ENCODE data around the gene RFX4. TPM values are rescaled to one million over a fixed set of nuclear protein-coding genes. Genes with fewer than 3 reads are reported as not detected.

RFX4 gene
- total and polyA plus RNA-seq, 9 of the 15 experiments (the other 6 are each of a cell fraction or from before 2014, with no cell fraction given) = not detected

DNA sequence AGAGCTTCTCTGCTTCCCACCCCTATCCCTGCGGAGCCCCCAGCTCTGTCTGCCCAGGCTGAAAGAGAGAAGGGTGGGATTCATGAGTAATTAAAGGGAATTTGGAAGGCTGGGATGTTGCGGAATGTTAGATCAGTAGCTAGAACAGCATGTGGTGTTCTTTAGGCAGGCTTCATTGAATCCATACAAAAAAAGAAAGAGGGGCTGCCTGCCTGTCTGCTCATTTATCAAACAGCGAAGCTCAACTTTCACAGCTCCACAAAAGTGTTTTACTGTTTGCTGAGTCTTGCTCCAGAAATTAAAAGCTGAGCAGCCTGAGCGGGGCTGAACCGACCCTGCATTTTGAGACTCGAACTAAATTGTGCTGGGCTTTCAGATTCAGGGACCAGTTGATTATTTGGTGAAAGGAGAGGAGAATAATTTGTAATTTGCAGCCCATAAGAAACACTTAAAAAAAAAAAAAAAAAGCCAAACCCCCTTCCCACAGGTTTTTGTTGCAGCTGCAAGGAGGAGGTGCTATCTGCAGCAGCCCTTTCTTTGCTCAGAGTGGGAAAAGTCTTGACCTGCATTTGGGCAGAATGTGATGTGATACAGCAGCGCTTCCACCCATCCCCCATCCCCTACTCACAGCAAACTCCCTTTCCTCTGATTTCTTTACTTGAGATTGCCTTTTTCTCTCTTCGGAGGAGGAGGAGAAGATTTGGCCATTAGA is 89.7 kb downstream of the RFX4 start (continued):
- TF ChIP-seq ZNF444 (CRISPR knock-in tag; IDR thresholded peaks at IDR 0.05) (no peak), RBM39 (optimal IDR thresholded peaks at IDR 0.05; ENCODE audit: low read depth, low read length) (no peak), SPI1 (IDR thresholded peaks at IDR 0.05; ENCODE audit: borderline replicate concordance, low read depth, low read length) (no peak), ESRRB (CRISPR knock-in tag; IDR thresholded peaks at IDR 0.05; ENCODE audit: borderline replicate concordance) (no peak), SRSF1 (IDR thresholded peaks at IDR 0.05; ENCODE audit: low read depth, low read length) (no peak), ZFX (CRISPR knock-in tag; IDR thresholded peaks at IDR 0.05) (no peak), JUNB (CRISPR knock-in tag; conservative IDR thresholded peaks at IDR 0.05) (no peak), ARHGAP35 (IDR thresholded peaks at IDR 0.05; ENCODE audit: partially characterized antibody) (no peak), GATAD2A (IDR thresholded peaks at IDR 0.05) (no peak), ZKSCAN8 (CRISPR knock-in tag; IDR thresholded peaks at IDR 0.05) (no peak), HDAC3 (IDR thresholded peaks at IDR 0.05; ENCODE audit: borderline replicate concordance, partially characterized antibody) (no peak), MBD2 (IDR thresholded peaks at IDR 0.05; ENCODE audit: borderline replicate concordance, low read depth) (no peak), HNRNPUL1 (IDR thresholded peaks at IDR 0.05; ENCODE audit: low read length) (no peak), XRCC5 (IDR thresholded peaks at IDR 0.05; ENCODE audit: low read depth, low read length) (no peak)
- TF ChIP-seq, protein P1, sequence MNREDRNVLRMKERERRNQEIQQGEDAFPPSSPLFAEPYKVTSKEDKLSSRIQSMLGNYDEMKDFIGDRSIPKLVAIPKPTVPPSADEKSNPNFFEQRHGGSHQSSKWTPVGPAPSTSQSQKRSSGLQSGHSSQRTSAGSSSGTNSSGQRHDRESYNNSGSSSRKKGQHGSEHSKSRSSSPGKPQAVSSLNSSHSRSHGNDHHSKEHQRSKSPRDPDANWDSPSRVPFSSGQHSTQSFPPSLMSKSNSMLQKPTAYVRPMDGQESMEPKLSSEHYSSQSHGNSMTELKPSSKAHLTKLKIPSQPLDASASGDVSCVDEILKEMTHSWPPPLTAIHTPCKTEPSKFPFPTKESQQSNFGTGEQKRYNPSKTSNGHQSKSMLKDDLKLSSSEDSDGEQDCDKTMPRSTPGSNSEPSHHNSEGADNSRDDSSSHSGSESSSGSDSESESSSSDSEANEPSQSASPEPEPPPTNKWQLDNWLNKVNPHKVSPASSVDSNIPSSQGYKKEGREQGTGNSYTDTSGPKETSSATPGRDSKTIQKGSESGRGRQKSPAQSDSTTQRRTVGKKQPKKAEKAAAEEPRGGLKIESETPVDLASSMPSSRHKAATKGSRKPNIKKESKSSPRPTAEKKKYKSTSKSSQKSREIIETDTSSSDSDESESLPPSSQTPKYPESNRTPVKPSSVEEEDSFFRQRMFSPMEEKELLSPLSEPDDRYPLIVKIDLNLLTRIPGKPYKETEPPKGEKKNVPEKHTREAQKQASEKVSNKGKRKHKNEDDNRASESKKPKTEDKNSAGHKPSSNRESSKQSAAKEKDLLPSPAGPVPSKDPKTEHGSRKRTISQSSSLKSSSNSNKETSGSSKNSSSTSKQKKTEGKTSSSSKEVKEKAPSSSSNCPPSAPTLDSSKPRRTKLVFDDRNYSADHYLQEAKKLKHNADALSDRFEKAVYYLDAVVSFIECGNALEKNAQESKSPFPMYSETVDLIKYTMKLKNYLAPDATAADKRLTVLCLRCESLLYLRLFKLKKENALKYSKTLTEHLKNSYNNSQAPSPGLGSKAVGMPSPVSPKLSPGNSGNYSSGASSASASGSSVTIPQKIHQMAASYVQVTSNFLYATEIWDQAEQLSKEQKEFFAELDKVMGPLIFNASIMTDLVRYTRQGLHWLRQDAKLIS (CRISPR knock-in tag; IDR thresholded peaks at IDR 0.05) = no peak
- TF ChIP-seq, protein P2, sequence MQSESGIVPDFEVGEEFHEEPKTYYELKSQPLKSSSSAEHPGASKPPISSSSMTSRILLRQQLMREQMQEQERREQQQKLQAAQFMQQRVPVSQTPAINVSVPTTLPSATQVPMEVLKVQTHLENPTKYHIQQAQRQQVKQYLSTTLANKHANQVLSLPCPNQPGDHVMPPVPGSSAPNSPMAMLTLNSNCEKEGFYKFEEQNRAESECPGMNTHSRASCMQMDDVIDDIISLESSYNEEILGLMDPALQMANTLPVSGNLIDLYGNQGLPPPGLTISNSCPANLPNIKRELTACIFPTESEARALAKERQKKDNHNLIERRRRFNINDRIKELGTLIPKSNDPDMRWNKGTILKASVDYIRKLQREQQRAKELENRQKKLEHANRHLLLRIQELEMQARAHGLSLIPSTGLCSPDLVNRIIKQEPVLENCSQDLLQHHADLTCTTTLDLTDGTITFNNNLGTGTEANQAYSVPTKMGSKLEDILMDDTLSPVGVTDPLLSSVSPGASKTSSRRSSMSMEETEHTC (IDR thresholded peaks at IDR 0.05) = no peak
- TF ChIP-seq, protein P3, sequence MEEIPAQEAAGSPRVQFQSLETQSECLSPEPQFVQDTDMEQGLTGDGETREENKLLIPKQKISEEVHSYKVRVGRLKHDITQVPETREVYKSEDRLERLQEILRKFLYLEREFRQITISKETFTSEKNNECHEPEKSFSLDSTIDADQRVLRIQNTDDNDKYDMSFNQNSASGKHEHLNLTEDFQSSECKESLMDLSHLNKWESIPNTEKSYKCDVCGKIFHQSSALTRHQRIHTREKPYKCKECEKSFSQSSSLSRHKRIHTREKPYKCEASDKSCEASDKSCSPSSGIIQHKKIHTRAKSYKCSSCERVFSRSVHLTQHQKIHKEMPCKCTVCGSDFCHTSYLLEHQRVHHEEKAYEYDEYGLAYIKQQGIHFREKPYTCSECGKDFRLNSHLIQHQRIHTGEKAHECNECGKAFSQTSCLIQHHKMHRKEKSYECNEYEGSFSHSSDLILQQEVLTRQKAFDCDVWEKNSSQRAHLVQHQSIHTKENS (CRISPR knock-in tag; IDR thresholded peaks at IDR 0.05) = no peak
- TF ChIP-seq, protein P4, sequence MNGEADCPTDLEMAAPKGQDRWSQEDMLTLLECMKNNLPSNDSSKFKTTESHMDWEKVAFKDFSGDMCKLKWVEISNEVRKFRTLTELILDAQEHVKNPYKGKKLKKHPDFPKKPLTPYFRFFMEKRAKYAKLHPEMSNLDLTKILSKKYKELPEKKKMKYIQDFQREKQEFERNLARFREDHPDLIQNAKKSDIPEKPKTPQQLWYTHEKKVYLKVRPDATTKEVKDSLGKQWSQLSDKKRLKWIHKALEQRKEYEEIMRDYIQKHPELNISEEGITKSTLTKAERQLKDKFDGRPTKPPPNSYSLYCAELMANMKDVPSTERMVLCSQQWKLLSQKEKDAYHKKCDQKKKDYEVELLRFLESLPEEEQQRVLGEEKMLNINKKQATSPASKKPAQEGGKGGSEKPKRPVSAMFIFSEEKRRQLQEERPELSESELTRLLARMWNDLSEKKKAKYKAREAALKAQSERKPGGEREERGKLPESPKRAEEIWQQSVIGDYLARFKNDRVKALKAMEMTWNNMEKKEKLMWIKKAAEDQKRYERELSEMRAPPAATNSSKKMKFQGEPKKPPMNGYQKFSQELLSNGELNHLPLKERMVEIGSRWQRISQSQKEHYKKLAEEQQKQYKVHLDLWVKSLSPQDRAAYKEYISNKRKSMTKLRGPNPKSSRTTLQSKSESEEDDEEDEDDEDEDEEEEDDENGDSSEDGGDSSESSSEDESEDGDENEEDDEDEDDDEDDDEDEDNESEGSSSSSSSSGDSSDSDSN (IDR thresholded peaks at IDR 0.05; ENCODE audit: borderline replicate concordance in 1 of 2, low read depth in 2 of 2, low read length in 2 of 2) = no peak
